Measurements from ENCODE around the gene GSC2. TPM values are rescaled to one million over a fixed set of nuclear protein-coding genes. Genes with fewer than 3 reads are reported as not detected.

Gene GSC2
- total RNA-seq, 1 donor from 2014 or later: not detected

DNA sequence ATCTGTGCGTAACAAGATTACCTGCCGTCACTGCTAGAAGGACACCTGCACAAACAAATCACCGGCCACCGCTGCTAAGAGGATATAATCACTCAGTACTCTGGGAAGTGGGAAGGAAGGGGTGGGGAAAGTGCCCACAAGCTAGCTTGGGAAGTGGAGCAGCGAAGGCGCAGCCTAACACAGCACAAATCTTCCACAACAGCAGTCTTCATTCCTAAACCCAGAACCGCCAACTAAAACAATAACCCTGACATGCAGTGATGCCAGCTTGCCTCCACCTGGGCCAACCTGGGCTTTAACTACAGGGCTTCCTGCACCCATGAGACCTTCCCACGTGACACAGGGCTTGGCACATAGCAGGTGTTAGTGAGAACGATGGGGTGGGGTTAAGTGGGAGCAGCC is 33.0 kb downstream of the GSC2 start:
- no peak overlapping the region for H3K4me3 ChIP-seq (ENCODE audit: insufficient read depth, low read depth, low read length)
- no peak overlapping the region for H3K4me3 Mint-ChIP-seq (ENCODE audit: unreplicated experiment)
- H3K36me3 ChIP-seq (ENCODE audit: insufficient read depth, low read length): no peaks in the 10 kb centered on the region
- no peaks in the 10 kb centered on the region for H3K9me3 ChIP-seq (ENCODE audit: insufficient read depth, low read depth, low read length)
- H3K27me3 ChIP-seq (ENCODE audit: insufficient read depth, low read length): no peaks in the 10 kb centered on the region
- H3K27ac ChIP-seq (ENCODE audit: low read depth, low read length): no peak overlapping the region
- peaks cover 89% of the 10 kb centered on the region for H4K20me1 ChIP-seq (ENCODE audit: insufficient read depth, low read length)
- FAIRE-seq (no peak), DNase-seq (ENCODE audit: low read depth) (no peak)
- H3K4me1 ChIP-seq (ENCODE audit: insufficient read depth, low read length): peaks cover 12% of the 10 kb centered on the region
- no peak for TF ChIP-seq EZH2 (IDR thresholded peaks at IDR 0.05; ENCODE audit: insufficient read depth, low read length)
- TF ChIP-seq, protein P1, sequence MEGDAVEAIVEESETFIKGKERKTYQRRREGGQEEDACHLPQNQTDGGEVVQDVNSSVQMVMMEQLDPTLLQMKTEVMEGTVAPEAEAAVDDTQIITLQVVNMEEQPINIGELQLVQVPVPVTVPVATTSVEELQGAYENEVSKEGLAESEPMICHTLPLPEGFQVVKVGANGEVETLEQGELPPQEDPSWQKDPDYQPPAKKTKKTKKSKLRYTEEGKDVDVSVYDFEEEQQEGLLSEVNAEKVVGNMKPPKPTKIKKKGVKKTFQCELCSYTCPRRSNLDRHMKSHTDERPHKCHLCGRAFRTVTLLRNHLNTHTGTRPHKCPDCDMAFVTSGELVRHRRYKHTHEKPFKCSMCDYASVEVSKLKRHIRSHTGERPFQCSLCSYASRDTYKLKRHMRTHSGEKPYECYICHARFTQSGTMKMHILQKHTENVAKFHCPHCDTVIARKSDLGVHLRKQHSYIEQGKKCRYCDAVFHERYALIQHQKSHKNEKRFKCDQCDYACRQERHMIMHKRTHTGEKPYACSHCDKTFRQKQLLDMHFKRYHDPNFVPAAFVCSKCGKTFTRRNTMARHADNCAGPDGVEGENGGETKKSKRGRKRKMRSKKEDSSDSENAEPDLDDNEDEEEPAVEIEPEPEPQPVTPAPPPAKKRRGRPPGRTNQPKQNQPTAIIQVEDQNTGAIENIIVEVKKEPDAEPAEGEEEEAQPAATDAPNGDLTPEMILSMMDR (IDR thresholded peaks at IDR 0.05; ENCODE audit: insufficient read depth, low read depth, low read length): no peak
- no peak overlapping the region for H3K4me2 ChIP-seq (ENCODE audit: low read length)
- H3K36me3 Mint-ChIP-seq (ENCODE audit: low read depth, unreplicated experiment): peaks cover 4% of the 10 kb centered on the region
- no peak overlapping the region for H3K9ac ChIP-seq (ENCODE audit: low read length)
- H2AFZ ChIP-seq (ENCODE audit: low read depth, low read length): no peak overlapping the region
- H3K4me1 Mint-ChIP-seq (ENCODE audit: low read depth, unreplicated experiment): peaks cover 17% of the 10 kb centered on the region
- peaks cover 95% of the 10 kb centered on the region for H3K79me2 ChIP-seq (ENCODE audit: insufficient read depth, low read length)
- no peak overlapping the region for H3K27ac Mint-ChIP-seq (ENCODE audit: unreplicated experiment)
- H3K27me3 Mint-ChIP-seq (ENCODE audit: low read depth, unreplicated experiment): no peaks in the 10 kb centered on the region
- H3K9me3 Mint-ChIP-seq (ENCODE audit: unreplicated experiment): no peaks in the 10 kb centered on the region

DNA sequence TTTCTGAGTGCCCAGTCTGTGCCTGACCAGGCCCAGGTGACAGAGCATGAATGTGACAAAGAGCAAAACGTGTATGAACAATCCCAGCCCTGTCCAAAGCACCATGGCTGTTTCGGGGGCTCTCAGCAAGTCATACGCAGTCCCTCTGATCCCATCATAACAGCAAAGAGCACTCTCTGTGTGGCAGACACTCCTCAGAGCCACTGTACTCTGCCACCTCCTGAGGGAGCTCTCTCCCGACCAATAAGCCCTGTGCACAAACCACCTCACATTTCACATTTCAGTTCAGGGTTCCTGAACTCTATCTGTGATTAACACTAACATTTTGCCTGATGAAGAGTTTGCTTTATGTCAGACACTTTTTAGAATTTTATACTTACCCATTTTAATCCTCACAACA is 34.5 kb downstream of the GSC2 start:
- H3K4me2 ChIP-seq (ENCODE audit: low read length): no peak overlapping the region
- FAIRE-seq: no peak
- no peak overlapping the region for H3K9ac ChIP-seq (ENCODE audit: low read length)
- Mint-ChIP-seq H3K4me3 (ENCODE audit: unreplicated experiment) (no peak overlapping the region), H3K27me3 (ENCODE audit: low read depth, unreplicated experiment) (no peaks in the 10 kb centered on the region), H3K27ac (ENCODE audit: unreplicated experiment) (no peak overlapping the region), H3K36me3 (ENCODE audit: low read depth, unreplicated experiment) (peaks cover 4% of the 10 kb centered on the region), H3K4me1 (ENCODE audit: low read depth, unreplicated experiment) (peaks cover 11% of the 10 kb centered on the region), H3K9me3 (ENCODE audit: unreplicated experiment) (no peaks in the 10 kb centered on the region)
- H2AFZ ChIP-seq (ENCODE audit: low read depth, low read length): no peak overlapping the region
- no peak overlapping the region for H3K4me3 ChIP-seq (ENCODE audit: insufficient read depth, low read depth, low read length)
- peaks cover 90% of the 10 kb centered on the region for H4K20me1 ChIP-seq (ENCODE audit: insufficient read depth, low read length)
- H3K36me3 ChIP-seq (ENCODE audit: insufficient read depth, low read length): no peaks in the 10 kb centered on the region
- no peaks in the 10 kb centered on the region for H3K9me3 ChIP-seq (ENCODE audit: insufficient read depth, low read depth, low read length)
- peaks cover 4% of the 10 kb centered on the region for H3K4me1 ChIP-seq (ENCODE audit: insufficient read depth, low read length)
- H3K27me3 ChIP-seq (ENCODE audit: insufficient read depth, low read length): no peaks in the 10 kb centered on the region
- no peak for DNase-seq (ENCODE audit: low read depth)
- peaks cover 94% of the 10 kb centered on the region for H3K79me2 ChIP-seq (ENCODE audit: insufficient read depth, low read length)
- TF ChIP-seq, protein P1 (IDR thresholded peaks at IDR 0.05; ENCODE audit: insufficient read depth, low read depth, low read length): no peak
- no peak for TF ChIP-seq EZH2 (IDR thresholded peaks at IDR 0.05; ENCODE audit: insufficient read depth, low read length)
- no peak overlapping the region for H3K27ac ChIP-seq (ENCODE audit: low read depth, low read length)

- H3K27me3 Mint-ChIP-seq (ENCODE audit: low read depth, unreplicated experiment): no peaks in the 10 kb centered on the region
- FAIRE-seq (no peak), DNase-seq (ENCODE audit: low read depth) (no peak)
- peaks cover 88% of the 10 kb centered on the region for H4K20me1 ChIP-seq (ENCODE audit: insufficient read depth, low read length)
- no peaks in the 10 kb centered on the region for H3K36me3 ChIP-seq (ENCODE audit: insufficient read depth, low read length)
- peaks cover 11% of the 10 kb centered on the region for H3K4me1 Mint-ChIP-seq (ENCODE audit: low read depth, unreplicated experiment)
- H3K27me3 ChIP-seq (ENCODE audit: insufficient read depth, low read length): no peaks in the 10 kb centered on the region
- H3K79me2 ChIP-seq (ENCODE audit: insufficient read depth, low read length): peaks cover 92% of the 10 kb centered on the region
- no peaks in the 10 kb centered on the region for H3K9me3 Mint-ChIP-seq (ENCODE audit: unreplicated experiment)
- TF ChIP-seq, protein P1 (IDR thresholded peaks at IDR 0.05; ENCODE audit: insufficient read depth, low read depth, low read length): no peak
- no peak for TF ChIP-seq EZH2 (IDR thresholded peaks at IDR 0.05; ENCODE audit: insufficient read depth, low read length)
- H3K4me1 ChIP-seq (ENCODE audit: insufficient read depth, low read length): no peaks in the 10 kb centered on the region
- no peak overlapping the region for H3K9ac ChIP-seq (ENCODE audit: low read length)
- H3K27ac ChIP-seq (ENCODE audit: low read depth, low read length): no peak overlapping the region
- no peaks in the 10 kb centered on the region for H3K9me3 ChIP-seq (ENCODE audit: insufficient read depth, low read depth, low read length)
- H3K4me3 ChIP-seq (ENCODE audit: insufficient read depth, low read depth, low read length): no peak overlapping the region
- H3K27ac Mint-ChIP-seq (ENCODE audit: unreplicated experiment): no peak overlapping the region
- H3K4me2 ChIP-seq (ENCODE audit: low read length): no peak overlapping the region
- peaks cover 4% of the 10 kb centered on the region for H3K36me3 Mint-ChIP-seq (ENCODE audit: low read depth, unreplicated experiment)
- no peak overlapping the region for H2AFZ ChIP-seq (ENCODE audit: low read depth, low read length)
- no peak overlapping the region for H3K4me3 Mint-ChIP-seq (ENCODE audit: unreplicated experiment)
Measured at GRCh38 chr22:19114984-19115552, 35.0 kb downstream of the GSC2 start.
